ENCODE measurements around the gene CRIP2. TPM values are rescaled to one million over a fixed set of nuclear protein-coding genes. Genes with fewer than 3 reads are reported as not detected.

The CRIP2 gene
- total and polyA plus RNA-seq, 10 of the 15 experiments (the other 5 are each of a cell fraction or from before 2014, with no cell fraction given): 0.04 to 0.62 (median 0.37) TPM; not detected in 5

DNA sequence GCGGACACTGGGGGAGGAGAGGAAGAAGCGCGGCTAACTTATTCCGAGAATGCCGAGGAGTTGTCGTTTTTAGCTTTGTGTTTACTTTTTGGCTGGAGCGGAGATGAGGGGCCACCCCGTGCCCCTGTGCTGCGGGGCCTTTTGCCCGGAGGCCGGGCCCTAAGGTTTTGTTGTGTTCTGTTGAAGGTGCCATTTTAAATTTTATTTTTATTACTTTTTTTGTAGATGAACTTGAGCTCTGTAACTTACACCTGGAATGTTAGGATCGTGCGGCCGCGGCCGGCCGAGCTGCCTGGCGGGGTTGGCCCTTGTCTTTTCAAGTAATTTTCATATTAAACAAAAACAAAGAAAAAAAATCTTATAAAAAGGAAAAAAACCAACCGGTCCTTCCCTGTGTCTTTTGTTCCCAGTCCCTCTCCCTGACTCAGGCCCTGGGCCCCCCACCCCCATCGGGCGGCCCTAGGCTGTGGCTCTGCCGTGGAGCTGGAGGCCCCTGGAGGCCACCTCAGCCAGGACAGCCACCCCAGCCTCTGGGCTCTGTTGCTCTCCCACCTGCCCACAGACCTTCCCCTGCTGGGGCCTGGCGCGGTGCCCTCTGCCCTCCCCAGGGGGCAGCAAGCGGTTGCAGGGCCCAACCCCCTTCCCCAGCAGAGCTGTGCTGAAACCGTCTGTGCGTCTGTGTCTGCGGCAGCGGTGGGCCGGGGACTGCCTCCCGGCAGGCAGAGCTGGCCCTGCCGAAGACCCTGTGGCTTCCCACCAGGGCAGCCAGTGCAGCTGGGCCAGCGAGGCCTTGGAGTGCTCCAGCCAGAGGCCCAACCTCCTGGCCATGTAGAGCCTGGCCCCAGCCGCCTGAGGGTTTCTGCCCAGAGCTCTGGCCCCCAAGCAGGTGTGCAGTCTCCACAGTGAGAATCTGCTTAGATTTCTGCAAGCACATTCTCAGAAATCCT is 4.0 kb upstream of the CRIP2 start:
- intact Hi-C loops (cut with micrococcal nuclease; ENCODE audit: unreplicated experiment): no loop called here
- Histone ChIP-seq H3K9ac (ENCODE audit: control insufficient read depth, insufficient read depth, low read length) (no peak overlapping the region), H3K4me2 (ENCODE audit: control insufficient read depth, insufficient read depth) (no peak overlapping the region), H3K4me1 (ENCODE audit: control insufficient read depth, insufficient read depth, low read length) (no peaks in the 10 kb centered on the region), H3K27me3 (replicated peaks in 1 of 2; ENCODE audit: control insufficient read depth in 2 of 2, insufficient read depth in 2 of 2, low read length in 1 of 2) (peaks cover 0 to 5% of the 10 kb centered on the region in 2 experiments; a peak in 3 of 4 replicates), H4K20me1 (ENCODE audit: control insufficient read depth, insufficient read depth) (no peaks in the 10 kb centered on the region), H3K79me2 (ENCODE audit: control insufficient read depth, insufficient read depth, low read length) (no peaks in the 10 kb centered on the region), H3K4me3 (no peak overlapping the region), H3K27ac (ENCODE audit: control insufficient read depth, insufficient read depth) (no peak overlapping the region), H3K9me3 (replicated peaks; ENCODE audit: control insufficient read depth, insufficient read depth, low read length) (no peaks in the 10 kb centered on the region), H3K36me3 (ENCODE audit: control insufficient read depth in 2 of 2, insufficient read depth in 2 of 2, low read length in 1 of 2) (peaks cover 0 to 11% of the 10 kb centered on the region in 2 experiments; a peak in 3 of 4 replicates), H2AFZ (ENCODE audit: control insufficient read depth, low read depth, low read length) (no peak overlapping the region)
- ChIA-PET RAD21 (ENCODE audit: unreplicated experiment) (no interaction called here), CTCF (interaction anchor here (1.0 to 1.5 kb wide), 2 partner anchors 10 to 19 kb away, joined by 3 to 7 read pairs; no protein-coding TSS in a partner anchor), POLR2A (no interaction called here), SMC1A (ENCODE audit: uncharacterized antibody, unreplicated experiment) (no interaction called here)
- FAIRE-seq (no peak), DNase-seq (ENCODE audit: low read depth, low spot score) (no peak), ATAC-seq (no peak)
- no TSS peak for BruUV-seq (replicated peaks)
- in situ Hi-C loops (cut with MboI): no loop called here
- 73% methylated on average over 28 of the region's 34 CpGs for WGBS (ENCODE audit: insufficient coverage, insufficient replicate concordance, low lambda C conversion rate, missing lambda C conversion rate)
- TF ChIP-seq NFIC (IDR thresholded peaks at IDR 0.05; ENCODE audit: low read depth, low read length): no peak
- TF ChIP-seq, protein P1, sequence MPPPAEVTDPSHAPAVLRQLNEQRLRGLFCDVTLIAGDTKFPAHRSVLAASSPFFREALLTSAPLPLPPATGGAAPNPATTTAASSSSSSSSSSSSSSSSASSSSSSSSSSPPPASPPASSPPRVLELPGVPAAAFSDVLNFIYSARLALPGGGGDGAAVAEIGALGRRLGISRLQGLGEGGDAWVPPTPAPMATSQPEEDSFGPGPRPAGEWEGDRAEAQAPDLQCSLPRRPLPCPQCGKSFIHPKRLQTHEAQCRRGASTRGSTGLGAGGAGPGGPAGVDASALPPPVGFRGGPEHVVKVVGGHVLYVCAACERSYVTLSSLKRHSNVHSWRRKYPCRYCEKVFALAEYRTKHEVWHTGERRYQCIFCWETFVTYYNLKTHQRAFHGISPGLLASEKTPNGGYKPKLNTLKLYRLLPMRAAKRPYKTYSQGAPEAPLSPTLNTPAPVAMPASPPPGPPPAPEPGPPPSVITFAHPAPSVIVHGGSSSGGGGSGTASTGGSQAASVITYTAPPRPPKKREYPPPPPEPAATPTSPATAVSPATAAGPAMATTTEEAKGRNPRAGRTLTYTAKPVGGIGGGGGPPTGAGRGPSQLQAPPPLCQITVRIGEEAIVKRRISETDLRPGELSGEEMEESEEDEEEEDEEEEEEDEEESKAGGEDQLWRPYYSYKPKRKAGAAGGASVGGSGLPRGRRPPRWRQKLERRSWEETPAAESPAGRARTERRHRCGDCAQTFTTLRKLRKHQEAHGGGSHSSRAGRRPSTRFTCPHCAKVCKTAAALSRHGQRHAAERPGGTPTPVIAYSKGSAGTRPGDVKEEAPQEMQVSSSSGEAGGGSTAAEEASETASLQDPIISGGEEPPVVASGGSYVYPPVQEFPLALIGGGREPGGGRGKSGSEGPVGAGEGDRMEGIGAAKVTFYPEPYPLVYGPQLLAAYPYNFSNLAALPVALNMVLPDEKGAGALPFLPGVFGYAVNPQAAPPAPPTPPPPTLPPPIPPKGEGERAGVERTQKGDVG (CRISPR knock-in tag; IDR thresholded peaks at IDR 0.05): no peak
- peak; percentile 46 for TF ChIP-seq POLR2A (IDR thresholded peaks at IDR 0.05; ENCODE audit: low read depth, low read length)
